HG02943 (cell line): ENCODE measurements around the gene IDH3B.
"Not testable (repeated sequence)": the region's sequence is repeated elsewhere in the genome, so short reads cannot be mapped to it uniquely, and the experiment has no call there.

Experiments used
- ATAC-seq: cut with Tn5 transposase; IDR thresholded peaks from one replicate; pipeline ENCODE4 v1.9.1; 2021; ENCODE audit warnings: mild to moderate bottlenecking, low read depth, moderate library complexity; ENCODE audit not compliant: unreplicated experiment

The IDH3B gene

DNA sequence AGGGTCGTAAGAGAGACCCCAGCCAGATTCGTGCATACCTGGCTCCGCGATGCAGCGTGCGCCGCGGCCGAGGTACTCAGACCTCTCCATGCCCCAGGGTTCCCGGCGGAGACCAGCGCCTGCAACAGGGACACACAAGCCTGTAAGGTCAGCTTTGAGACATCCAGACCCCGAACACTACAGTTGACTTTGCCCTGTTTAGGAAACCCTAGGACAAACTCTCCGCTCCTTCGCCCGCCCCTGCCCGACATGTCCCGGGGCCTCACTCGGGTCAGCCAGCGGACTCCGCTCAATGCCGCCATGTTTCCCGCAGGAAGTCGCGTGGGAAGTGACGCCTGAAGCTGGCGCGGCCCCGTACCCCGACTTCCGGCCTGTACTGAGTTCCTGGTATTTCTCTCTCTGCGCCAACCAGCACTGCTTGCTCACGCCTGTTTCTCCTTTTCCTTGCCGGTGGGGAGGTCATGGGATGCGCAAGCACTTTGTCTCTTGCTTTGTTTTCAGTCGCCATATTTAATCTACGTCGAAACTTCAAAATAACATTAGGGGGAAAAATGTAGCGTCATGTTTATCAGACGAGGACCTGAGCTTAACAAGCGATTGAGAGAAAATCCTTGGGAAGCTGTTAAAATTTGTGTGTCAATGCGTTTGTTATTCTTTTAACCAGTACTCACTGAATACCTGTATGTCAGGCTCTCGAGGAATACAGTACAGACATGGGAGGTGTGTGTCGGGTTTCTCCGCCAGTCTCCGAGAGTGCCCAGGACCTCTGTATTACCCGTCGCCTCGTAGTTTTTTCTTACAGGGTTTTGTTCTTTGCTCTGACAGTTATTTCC lies at the start of gene IDH3B:
Gene IDH3B (minus strand): TSS at position 330 of the 833 bp plus-strand sequence. CDS start 28 bp downstream, at position 302.
- peak; percentile 80 for ATAC-seq

DNA sequence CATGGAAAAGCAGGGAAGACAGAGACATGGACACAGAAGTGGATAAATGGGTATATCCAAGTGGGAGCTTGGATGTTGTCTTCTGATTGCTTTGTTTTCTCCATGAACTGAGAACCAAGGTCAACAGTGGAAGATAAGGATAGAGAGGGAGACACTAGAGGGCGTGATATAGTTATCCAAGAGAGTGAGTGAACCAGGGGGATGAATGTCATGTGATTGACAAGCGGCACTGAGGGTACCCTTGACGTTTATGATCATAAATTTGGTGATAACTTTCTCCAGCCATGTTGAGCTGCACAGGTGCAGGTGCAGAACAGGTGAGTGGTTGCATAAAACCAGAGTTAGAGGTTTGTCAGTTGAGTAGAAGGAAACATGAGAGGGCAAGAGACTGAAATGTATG lies 49.3 kb upstream of the IDH3B start:
- no peak for ATAC-seq

DNA sequence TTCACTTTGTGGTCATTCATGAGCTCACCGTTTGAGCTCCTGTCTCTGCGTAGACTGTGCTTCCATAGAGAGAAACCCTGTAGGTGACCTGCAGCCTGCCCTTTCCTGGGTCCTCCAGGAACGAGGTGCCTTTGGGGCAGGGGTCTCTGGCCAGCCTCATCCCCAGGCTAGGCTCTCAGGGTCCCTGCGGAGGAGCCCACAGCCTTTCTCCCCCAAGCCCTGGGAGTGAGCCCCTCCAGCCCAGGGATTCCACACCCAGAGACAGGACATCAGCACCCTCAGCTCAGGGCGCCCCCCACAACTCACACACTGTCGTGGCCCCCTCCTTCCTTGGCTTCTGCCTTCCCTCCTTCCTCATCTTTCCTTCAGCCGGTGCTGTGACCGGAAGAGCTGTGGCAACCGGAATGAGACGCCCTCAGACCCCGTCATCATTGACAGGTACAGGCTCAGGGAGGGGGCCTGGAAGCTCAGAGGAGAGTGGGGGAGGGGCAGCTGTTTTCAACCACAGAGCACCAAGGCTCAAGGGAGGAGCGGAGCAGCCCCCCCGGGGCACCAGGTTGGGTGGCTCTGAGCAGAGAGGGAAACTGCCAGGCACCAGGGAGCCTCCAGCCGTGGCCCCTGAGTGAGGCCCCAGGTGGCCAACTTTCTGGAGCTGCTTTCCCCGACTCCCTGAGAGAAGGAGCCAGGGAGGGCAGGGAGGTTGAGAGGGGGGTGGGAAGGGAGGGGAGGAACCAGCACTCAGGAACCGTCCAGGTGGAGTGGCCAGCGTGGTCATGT lies 45.4 kb upstream of the IDH3B start:
- ATAC-seq, result no peak

DNA sequence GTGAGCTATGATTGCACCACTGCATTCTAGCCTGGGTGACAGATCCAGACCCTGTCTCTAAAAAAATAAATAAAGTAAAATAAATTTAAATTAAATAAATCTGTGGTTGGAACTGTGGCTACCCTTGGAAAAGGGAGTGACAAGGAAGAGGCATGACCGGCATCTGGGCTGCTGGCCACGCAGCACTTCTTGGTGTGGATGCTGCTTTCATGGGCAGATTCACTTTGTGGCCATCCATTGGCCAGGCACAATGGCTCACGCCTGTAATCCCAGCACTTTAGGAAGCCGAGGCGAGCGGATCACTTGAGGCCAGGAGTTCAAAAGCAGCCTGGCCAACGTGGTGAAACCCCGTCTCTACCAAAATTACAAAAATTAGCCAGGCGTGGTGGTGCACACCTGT lies 44.6 kb upstream of the IDH3B start:
- ATAC-seq, result no peak

DNA sequence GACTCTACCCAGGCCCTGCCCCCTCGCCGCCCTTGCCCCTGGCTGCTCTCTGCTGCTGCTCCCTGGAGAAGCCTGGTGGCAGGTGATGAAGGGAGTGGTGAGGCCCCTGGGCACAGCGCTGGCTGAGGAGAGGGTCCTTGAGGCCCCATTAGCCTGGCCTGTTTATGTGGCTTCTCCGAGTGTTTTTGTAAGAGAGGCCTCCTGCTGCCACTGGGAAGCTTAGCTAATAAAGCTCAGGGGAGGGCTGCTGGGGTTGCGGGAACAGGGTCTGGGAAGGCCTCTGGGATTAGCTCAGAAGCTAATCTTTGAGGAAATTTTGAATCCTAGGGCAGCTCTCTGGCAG lies 44.0 kb upstream of the IDH3B start:
- no peak for ATAC-seq

DNA sequence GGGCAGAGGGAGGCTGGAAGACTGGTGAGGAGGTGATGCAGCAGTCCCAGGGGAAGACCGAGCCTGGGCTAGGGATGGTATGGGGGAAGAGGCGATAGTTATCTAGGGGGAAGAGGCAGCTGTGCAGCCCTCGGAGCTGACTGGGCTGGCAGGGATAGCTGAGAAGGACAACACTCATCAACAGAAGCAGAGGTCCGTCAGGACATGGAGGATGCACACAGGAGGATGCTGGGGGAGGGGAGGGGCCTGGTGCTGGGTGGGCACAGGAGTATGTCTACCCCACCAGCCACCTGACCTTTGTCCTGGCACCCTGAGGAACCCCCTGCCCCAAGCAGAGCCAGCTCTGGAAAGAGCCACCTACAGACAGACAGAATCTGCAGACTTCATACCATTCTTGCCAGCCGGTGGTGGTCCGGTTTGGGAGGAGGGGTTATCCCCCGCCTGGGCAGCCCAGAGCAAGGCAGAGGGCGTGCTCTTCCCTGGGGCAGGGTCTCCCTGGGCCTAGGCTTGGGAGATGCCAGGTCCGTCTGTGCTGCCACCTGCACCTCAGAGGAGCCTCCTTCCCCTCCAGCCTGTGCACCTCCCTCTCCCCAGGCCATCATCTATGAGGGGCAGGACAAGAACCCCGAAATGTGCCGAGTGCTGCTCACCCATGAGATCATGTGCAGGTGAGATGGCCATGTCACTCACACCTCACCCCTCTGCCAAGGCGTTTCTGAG lies 43.5 kb upstream of the IDH3B start:
- no peak for ATAC-seq

DNA sequence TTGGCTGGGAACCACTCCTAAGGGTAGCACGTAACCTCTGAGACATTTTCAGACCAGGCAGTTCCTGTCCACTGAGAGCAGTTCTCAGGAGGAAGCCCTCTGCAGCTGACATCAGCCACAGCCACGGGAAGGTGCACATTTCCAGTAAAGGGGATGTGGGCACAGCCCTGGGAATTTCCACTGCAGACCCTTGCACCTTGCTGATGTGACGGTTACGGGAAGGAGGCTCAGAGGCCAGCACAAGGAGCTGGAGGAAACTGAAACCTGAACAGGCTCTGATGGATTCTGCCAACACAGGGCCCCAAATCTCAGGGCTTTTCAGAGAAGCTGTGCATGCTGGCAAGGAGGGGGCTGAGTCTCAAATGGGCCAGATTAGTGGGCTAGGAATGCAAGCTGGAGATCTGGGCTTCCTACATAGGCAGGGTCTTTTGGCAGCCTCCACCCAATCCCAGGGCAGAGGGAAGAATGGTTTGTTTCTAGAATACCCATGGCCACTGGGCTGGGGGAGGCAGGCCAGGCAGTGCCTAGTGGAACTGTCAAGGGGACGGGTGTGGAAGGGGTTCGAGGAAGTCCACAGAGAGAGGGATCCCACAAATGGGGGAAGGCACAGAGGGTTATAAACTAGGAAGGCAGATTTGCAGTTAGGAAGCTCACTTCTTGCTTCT lies 42.8 kb upstream of the IDH3B start:
- ATAC-seq, result no peak

DNA sequence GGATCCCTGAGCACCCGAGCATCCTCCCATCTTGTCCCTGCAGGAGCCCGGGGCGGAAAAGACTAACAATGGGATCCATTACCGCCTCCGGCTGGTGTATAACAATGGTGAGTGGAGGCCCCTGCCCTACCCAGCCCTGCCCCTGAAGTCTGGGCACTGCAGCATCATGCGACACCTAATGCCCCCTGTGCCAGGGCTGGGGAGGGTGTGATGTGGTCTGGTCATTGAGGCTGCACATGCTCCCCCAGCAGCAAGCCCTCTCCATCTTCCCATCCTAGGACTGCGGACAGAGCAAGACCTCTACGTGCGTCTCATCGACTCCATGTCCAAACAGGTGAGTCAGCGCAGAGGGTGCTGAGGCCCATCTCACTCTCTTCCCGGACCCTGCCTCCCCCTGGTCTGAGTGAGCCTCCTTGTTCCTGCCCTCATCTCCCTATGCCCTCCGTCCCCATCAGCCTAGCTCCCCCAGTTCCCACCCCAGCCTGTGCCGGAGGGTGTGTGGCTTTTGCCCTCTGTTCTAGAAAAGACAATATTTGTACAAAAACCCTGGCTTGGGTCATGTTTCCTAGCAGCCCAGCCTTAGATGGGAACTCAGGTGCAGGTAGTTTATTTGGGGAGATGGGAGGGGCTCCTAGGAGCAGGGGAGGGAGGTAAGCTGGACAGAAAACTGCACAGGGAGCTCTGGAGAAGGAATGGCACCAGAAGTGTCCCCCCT lies 42.1 kb upstream of the IDH3B start:
- no peak for ATAC-seq

DNA sequence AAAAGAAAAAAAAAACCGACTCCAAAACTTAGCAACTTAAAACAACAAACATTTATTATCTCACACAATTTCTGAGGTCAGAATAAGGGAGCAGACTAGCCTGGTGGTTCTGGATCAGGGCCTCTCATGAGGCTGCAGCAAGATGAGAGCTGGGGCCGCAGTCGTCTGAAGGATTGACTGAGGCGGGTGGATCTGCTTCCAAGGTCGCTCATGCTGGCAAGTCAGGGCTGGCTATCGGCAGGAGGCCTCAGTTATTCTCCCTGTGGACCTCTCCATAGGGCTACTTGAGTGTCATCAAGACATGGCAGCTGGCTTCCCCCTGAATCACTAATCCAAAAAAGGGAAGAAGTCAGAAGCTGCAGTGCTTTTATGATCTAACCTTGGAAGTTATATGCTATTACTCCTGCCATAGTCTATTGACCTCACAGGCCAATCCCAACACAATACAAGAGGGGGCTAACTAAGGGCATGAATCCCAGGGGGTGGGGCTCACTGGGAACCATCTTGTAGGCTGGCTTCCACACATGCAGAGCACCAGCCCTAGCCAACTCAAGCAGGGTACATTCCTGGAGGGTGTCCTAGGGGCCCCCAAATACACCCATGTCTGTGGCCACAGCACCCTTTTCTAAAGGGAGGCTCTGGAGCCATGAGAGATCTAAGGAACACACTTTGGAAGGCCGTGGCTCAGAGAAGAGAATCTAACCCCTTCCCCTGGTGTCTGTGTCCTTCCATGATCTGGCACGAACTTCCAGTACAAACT lies 39.9 kb upstream of the IDH3B start:
- ATAC-seq, result no peak

DNA sequence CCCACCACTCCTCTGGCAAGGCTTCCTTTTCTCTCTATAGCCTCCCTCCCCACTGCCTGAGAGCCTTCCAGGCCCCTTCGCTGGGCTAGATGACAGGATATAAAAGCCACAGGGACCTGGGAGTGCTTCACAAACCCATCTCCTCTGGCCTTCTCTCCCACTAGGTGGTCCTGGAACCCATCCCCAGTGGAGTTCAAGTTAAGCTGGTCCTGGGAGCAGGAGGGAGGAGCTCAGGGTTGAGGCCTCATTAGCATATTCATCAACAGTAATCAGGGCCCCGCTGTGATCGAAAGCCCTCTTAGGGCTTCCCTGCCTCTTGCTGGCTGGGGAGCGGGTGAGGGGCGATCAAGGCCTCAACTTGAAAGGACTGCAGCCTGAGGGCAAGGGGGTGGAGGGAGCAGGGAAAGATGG lies 37.7 kb upstream of the IDH3B start:
- no peak for ATAC-seq

DNA sequence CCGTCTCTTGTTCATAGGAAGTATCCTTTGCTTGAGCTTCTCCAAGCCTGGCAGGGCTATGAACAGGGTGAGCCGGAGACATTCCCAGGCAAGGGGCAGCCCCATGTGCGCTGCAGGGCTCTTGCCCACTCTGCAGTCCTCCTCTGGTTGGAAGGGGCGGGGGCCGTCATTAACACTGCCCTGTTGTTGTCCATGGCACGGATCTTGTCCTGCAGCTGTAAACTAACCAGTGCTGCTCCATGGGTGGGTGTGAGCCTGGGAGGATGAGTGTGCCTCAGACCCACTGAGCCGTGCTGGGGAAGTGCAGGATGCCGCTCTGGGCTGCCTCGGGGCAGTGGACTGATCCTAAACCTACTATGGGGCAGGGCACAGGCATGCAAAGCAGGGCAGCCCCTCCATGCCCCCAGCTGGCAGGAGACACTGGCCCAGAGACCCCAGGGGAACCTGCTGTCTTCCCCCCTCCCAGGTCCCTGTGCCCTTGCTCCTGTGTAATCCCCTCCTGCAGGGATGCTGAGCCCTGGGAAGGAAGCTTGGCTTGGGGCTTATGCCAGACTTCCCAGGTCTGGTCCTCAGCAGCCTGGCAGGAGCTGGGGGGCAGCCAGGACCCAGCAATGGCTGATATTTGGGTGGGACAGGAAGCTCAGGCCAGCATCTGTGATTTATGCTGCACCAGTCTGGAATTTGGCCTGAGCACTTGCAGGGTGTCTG lies 37.1 kb upstream of the IDH3B start:
- no peak for ATAC-seq

DNA sequence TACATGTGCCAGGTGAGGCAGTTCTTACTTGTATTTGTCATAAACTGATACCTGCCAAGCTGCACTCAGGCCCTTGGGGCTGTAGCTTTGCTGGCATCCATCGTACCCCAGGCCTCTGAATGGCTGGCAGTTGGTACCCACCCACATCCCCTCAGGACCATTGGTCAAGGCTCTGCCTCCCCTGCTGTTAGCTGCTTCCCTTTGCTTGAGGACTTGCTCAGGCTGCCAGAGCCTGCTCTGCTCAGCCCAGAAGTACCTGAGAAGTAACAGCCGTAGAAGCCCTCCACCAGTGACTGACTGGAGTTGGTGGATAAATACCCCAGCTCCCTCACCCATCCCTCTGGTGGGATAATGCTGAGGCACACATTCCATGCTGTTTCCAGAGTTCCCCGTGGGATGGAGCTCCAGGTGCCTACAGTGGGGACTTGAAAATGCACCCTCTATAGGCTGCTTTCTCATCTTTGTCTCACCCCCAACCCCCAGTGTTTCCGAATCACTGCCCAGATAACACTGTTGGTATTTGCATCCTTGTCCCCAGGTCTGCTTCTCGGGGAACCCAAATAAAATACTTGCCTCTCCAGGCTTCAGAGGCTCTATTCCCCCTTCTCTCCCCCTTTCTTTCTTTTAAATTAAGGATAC lies 35.9 kb upstream of the IDH3B start:
- ATAC-seq, result no peak

DNA sequence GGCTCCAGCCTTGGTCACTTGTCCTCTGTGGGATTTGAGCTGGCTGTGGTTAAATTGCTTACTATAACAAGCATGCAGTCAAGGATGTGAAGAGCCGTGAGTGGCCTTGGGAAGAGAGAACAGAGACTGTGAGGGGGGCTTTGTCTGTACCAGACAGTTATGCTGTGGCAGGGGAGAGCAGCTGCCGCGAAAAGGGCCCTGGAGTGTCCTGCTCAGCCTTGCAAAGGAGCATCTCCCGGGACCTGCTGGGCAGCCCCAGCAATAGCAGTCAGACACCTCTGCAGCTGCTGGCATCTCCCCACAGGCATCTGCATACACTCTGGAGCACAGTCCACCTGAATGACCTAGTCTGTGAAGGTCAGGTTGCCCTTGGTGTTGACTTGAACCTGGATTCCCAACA lies 34.9 kb upstream of the IDH3B start:
- no peak for ATAC-seq

DNA sequence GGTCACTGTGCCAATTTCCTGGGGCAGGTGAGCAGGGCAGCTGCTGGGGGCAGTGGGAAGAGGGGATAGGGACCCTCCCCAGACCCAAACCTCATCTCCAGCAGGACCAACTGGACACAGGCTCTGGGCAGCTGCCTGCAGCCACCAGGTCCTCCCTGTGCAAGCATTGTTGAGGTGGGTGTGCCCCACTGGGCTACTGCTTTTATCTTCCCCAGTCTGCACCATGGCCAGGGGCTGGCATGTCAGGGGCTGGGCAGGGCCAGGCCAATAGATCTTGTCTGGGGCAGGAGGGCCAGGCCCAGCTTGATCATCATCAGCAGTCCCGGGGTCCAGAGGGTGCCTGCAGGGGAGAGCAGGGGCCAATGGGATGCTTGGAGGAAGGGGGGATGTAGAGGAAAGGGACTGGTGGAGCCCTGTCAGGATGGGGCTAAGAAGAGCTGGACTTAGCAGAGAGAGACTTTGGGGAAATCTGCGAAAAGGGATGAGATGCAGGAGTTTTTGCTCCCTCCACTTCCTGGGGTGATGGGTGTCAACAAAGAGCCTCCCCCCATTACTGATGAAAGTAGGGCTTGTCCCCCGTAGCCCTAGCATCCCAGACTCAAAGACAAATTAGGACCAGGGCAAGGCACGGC lies 34.3 kb upstream of the IDH3B start:
- ATAC-seq, result no peak

DNA sequence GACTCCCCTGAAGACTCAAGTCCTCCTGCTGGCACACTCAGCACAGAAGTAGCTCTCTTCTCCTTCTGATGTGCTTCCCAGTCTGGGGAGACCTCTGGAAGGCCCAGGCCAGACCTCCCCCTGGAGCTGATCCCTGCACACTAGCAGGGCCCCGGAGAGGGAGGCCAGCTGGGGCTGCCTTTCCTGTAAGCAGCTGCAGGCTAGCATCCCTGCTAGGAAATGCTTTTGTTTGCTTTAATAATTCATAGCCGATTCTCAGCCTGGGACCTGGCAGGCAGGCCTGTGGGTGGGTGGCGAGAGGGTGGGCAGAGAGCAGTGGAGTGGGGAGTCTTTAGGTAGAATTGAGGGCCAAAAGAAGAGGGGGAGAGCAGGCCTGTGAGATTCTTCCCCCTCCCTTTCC lies 33.8 kb upstream of the IDH3B start:
- no peak for ATAC-seq

DNA sequence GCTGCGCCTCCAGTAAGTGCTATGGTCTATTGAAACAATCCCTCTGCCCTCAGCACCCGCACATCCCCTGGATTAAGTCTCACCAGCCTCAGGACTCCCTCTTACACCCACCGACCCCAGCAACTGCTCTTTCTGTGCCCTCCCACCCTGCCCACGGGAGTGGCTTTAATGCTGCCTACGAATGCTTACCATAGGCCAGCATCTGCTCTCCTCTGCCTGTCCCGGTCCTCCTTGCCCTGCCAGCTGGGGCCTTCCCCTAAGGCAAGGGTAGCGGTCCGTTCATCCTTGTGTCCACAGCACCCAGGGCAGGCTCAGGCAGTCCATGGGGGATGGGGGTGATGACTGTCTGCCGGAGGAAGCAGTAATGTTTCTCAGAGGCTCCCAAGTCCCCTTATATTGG lies 32.6 kb upstream of the IDH3B start:
- no peak for ATAC-seq

DNA sequence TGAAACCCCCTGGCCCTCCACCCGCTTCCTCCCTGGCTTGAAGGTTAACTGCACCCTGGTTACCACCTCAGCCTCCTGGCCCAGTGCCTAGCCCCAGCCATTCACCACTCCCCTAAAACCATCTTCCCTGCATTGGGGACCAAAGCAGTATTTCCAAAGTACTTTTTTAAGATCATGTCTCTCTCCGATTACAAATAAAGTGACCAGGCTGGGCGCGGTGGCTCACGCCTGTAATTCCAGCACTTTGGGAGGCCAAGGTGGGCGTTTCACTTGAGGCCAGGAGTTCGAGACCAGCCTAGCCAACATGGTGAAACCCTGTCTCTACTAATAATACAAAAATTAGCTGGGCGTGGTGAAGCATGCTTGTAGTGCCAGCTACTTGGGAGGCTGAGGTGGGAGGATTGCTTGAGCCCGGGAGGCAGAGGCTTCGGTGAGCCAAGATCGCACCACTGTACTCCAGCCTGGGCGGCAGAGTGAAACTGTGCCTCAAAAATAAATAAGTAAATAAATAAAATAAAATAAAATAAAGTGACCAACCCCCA lies 32.0 kb upstream of the IDH3B start:
- ATAC-seq, result not testable (repeated sequence)
